Esophagus squamous epithelium (tissue), 5 donors: ENCODE results near the gene VSX1. TPM values are rescaled to one million over a fixed set of nuclear protein-coding genes. Genes with fewer than 3 reads are reported as not detected.

ENCODE experiments used
- DNase-seq: peaks from one replicate; lab custom pipeline; 2025; lab: John Stamatoyannopoulos, UW
- H3K27ac ChIP-seq, 4 donors: fragments of 200-600 bp; sonication (generic); one replicate each; pipeline ENCODE4 v1.5.1; 2016 to 2019; ENCODE audit warnings: mild to moderate bottlenecking in 1 of 4
- H3K27me3 ChIP-seq, 4 donors: fragments of 200-600 bp; sonication (generic); 1 replicate in 3 of 4; 2 replicates in 1 of 4; pipeline versions ENCODE4 v1.5.1 to v1.6.0; 2017 to 2021; ENCODE audit warnings: antibody characterized with exemption in 1 of 4
- H3K36me3 ChIP-seq, 3 donors: fragments of 200-600 bp; sonication (generic); one replicate each; pipeline ENCODE4 v1.5.1; 2016 to 2019
- H3K4me1 ChIP-seq, 3 donors: fragments of 200-600 bp; sonication (generic); one replicate each; pipeline ENCODE4 v1.5.1; 2017 to 2019
- H3K4me3 ChIP-seq, 4 donors: fragments of 200-600 bp; sonication (generic); 1 replicate in 3 of 4; 2 replicates in 1 of 4; pipeline ENCODE4 v1.5.1; 2016 to 2019; ENCODE audit warnings: mild to moderate bottlenecking in 2 of 4, moderate library complexity in 1 of 4
- H3K9me3 ChIP-seq, 3 donors: fragments of 200-600 bp; sonication (generic); one replicate each; pipeline ENCODE4 v1.5.1; 2016 to 2019
- POLR2A ChIP-seq, 4 donors: fragments of 450-650 bp; IDR thresholded peaks; one replicate each; pipeline ENCODE4 v1.6.1; 2017; ENCODE audit warnings: antibody characterized with exemption in 4 of 4, mild to moderate bottlenecking in 4 of 4, moderate library complexity in 3 of 4
- WGBS, 2 donors: methylation state at CpG; one replicate each; pipeline ENCODE4 v1.1.5; 2018; 5-methylcytosine and 5-hydroxymethylcytosine counted together
- intact Hi-C: fragments of 100-400 bp; cut with DNase I; formaldehyde crosslinking; loops from one replicate; pipeline ENCODE4 v1.15.0; 2022
- total RNA-seq, 4 donors: library from RNA; depleted of rRNA; stranded (reverse); fragments of >200 nt; gene quantifications; one replicate each; pipeline ENCODE4 v1.1.0, GENCODE V29; 2016
- TF ChIP-seq, protein P1 (sequence below), 6 experiments: fragments of 450-650 bp in 4 of 6; fragments of 200-600 bp in 2 of 6; sonication (generic) in 2 of 6; IDR thresholded peaks; one replicate each; pipeline ENCODE4 v1.5.1; 2016 to 2019; ENCODE audit warnings: antibody characterized with exemption in 6 of 6, mild to moderate bottlenecking in 4 of 6, moderate library complexity in 4 of 6
- donor health status: DM: yes; HTN: yes; CAD: no.

The VSX1 gene
- total RNA-seq, 4 donors from 2014 or later: not detected

DNA sequence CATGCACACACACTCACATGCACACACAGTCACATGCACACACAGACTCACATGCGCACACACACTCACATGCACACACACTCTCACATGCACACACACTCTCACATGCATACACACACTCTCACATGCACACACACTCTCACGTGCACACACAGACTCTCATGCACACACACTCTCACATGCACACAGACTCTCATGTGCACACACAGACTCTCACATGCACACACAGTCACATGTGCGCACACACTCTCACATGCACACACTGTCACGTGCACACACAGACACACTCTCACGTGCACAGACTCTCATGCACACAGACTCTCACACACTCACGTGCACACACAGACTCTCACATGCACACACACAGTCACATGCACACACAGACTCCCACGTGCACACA is 36.6 kb upstream of the VSX1 start:
- H3K9me3 ChIP-seq: no peaks in the 10 kb centered on the region
- WGBS, 2 donors: 81% methylated on average over 7 of the region's 7 CpGs
- peaks cover 0 to 13% (median 0%) of the 10 kb centered on the region in 3 donors for H3K4me1 ChIP-seq
- no peak for TF ChIP-seq POLR2A (IDR thresholded peaks at IDR 0.05)
- TF ChIP-seq, protein P1, sequence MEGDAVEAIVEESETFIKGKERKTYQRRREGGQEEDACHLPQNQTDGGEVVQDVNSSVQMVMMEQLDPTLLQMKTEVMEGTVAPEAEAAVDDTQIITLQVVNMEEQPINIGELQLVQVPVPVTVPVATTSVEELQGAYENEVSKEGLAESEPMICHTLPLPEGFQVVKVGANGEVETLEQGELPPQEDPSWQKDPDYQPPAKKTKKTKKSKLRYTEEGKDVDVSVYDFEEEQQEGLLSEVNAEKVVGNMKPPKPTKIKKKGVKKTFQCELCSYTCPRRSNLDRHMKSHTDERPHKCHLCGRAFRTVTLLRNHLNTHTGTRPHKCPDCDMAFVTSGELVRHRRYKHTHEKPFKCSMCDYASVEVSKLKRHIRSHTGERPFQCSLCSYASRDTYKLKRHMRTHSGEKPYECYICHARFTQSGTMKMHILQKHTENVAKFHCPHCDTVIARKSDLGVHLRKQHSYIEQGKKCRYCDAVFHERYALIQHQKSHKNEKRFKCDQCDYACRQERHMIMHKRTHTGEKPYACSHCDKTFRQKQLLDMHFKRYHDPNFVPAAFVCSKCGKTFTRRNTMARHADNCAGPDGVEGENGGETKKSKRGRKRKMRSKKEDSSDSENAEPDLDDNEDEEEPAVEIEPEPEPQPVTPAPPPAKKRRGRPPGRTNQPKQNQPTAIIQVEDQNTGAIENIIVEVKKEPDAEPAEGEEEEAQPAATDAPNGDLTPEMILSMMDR (IDR thresholded peaks at IDR 0.05): no peak
- H3K27ac ChIP-seq: no peak overlapping the region
- intact Hi-C loops: loop anchor here (10.0 kb wide), 1 partner anchor 334 kb away; no protein-coding TSS in a partner anchor
- H3K4me3 ChIP-seq: no peak overlapping the region
- no peaks in the 10 kb centered on the region for H3K36me3 ChIP-seq
- no peak for DNase-seq
- H3K27me3 ChIP-seq: peaks cover 0 to 5% (median 0%) of the 10 kb centered on the region in 4 donors

DNA sequence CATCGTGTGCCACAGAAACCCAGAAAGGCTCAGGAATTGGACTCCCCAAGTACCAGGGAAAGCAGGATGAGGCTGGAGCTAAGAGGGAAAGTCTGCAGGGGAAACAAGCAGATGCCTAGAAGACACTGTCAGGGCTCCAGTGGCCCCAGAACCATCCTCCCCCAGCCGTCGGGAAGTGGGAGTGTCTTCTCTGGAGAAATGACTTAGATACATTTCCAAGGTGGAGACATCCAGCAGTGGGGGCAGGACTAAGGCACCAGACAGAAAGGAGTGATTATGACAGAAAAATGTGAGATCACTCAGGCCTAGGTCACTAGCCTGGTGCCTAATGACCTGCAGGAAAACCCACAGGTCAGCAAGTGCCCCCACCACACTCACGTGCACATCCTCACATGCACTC is 36.0 kb upstream of the VSX1 start:
- TF ChIP-seq, protein P1 (IDR thresholded peaks at IDR 0.05): no peak
- no peak for TF ChIP-seq POLR2A (IDR thresholded peaks at IDR 0.05)
- Histone ChIP-seq H3K36me3 (no peaks in the 10 kb centered on the region), H3K4me1 (peaks cover 0 to 13% (median 0%) of the 10 kb centered on the region in 3 donors), H3K4me3 (no peak overlapping the region), H3K27me3 (peaks cover 0 to 5% (median 0%) of the 10 kb centered on the region in 4 donors), H3K9me3 (no peaks in the 10 kb centered on the region), H3K27ac (no peak overlapping the region)
- no peak for DNase-seq
- 48% methylated on average over 4 of the region's 4 CpGs for WGBS, 2 donors
- intact Hi-C loops: loop anchor here (10.0 kb wide), 1 partner anchor 333 kb away; no protein-coding TSS in a partner anchor

DNA sequence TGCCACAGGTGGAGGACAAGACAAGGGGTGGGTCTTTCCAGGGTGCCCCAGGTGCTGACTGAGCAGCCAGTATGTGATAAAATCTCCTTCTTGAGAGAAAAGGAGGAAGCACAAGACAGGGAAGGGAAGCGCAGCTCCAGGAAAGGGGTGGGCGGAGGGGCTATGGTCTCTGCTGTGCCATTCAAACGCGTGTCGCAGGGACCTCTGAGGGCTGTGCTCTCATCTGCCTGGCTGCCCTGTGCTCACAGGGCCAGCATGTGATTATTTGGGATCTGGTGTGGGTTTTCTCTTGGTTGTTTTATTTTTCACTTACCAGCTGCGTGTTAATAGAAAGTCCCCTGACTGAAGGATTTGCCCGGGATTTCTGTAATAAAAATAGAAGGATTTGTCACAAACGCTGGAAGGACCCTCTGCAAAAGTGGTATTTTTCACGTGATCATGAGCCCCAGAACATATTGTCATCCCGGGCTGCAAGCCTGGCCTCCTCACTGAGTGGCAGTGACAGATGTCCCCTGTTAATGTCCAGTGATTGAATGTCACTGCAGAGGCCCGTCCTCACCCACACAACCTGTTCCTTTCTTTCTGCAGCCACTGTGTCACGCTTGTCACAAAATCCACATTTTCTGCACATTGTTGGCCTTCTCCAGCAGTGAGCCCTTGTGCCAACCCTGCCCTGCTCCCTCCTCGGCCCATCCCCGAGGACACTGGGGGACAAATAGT is 35.0 kb upstream of the VSX1 start:
- H3K36me3 ChIP-seq: no peaks in the 10 kb centered on the region

DNA sequence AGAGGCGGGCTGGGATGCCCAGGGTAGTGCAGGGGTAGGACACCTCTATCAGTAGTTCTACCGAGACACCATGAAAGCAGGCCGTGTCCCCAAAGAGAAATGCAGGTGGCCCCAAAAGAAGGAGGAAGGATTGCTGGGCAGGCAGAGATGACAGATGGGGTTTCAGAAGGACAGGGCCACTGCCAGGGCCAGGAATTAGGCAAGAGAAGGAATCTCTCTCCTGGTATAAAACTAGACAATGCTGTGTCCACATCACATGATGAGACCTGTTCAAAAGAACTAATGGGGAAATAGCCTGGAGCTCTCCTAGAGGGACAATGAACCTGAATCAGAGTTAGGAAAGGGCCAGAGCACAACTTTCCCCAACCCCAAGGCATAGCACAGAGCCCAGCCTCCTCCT is 21.6 kb upstream of the VSX1 start:
- DNase-seq: no peak
- Histone ChIP-seq H3K9me3 (no peaks in the 10 kb centered on the region), H3K4me3 (no peak overlapping the region), H3K4me1 (no peaks in the 10 kb centered on the region), H3K27ac (no peak overlapping the region), H3K36me3 (no peaks in the 10 kb centered on the region), H3K27me3 (peaks cover 0 to 42% (median 0%) of the 10 kb centered on the region in 4 donors)
- intact Hi-C loops: no loop called here
- TF ChIP-seq, protein P1 (IDR thresholded peaks at IDR 0.05): no peak
- no peak for TF ChIP-seq POLR2A (IDR thresholded peaks at IDR 0.05)
- 83% methylated on average over 3 of the region's 3 CpGs; no CpG with 5 or more reads in 1 of the 2 donors for WGBS, 2 donors

More for the DNA sequence above, 35.0 kb upstream of the VSX1 start:
- Histone ChIP-seq H3K4me3 (no peak overlapping the region), H3K4me1 (peaks cover 0 to 13% (median 0%) of the 10 kb centered on the region in 3 donors), H3K27ac (no peak overlapping the region), H3K27me3 (peaks cover 0 to 5% (median 0%) of the 10 kb centered on the region in 4 donors), H3K9me3 (no peaks in the 10 kb centered on the region)
- TF ChIP-seq, protein P1 (IDR thresholded peaks at IDR 0.05): no peak
- no peak for TF ChIP-seq POLR2A (IDR thresholded peaks at IDR 0.05)
- WGBS, 2 donors: 61 to 72% methylated on average over 12 to 14 of the region's 14 CpGs
- DNase-seq: no peak
- intact Hi-C loops: loop anchor here (10.0 kb wide), 1 partner anchor 332 kb away; no protein-coding TSS in a partner anchor

DNA sequence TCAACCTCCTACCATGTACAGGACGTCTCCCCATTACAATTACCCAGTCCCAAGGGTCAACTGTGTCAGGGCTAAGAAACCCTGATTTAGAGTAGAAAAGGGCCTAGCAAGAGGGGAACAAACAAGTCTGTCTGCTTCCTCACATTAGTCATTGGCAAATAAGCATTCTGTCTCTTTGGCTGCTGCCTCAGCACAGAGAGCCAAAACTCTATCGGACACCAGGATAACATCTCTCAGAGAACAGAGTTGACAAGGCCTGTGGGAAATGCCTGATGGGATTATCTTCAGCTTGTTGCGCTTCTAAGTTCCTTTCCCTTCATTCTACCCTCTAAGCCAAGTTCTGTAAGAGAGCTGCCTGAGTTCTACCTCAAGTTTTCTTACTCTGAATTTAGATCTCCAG is 19.0 kb upstream of the VSX1 start:
- Histone ChIP-seq H3K4me3 (no peak overlapping the region), H3K4me1 (no peaks in the 10 kb centered on the region), H3K27ac (no peak overlapping the region), H3K36me3 (no peaks in the 10 kb centered on the region), H3K27me3 (peaks cover 0 to 34% (median 0%) of the 10 kb centered on the region in 4 donors), H3K9me3 (no peaks in the 10 kb centered on the region)
- TF ChIP-seq, protein P1 (IDR thresholded peaks at IDR 0.05): no peak
- TF ChIP-seq POLR2A (IDR thresholded peaks at IDR 0.05): no peak
- no peak for DNase-seq
- intact Hi-C loops: no loop called here
- 53 to 68% methylated on average over 3 of the region's 3 CpGs for WGBS, 2 donors
